GM19099 (cell line): ENCODE results near the gene VGLL1.

ENCODE experiments used
- POLR2A ChIP-seq: IDR thresholded peaks from 3 replicates; pipeline ENCODE4 v1.6.1; 2011; ENCODE audit warnings: low read depth; ENCODE audit not compliant: insufficient read length; ENCODE audit errors: extremely low read depth

Gene VGLL1

GRCh38 chrX:136587532-136587931 lies 55.5 kb downstream of the VGLL1 start:
- TF ChIP-seq POLR2A = no peak

- no peak for TF ChIP-seq POLR2A
Observed at GRCh38 chrX:136588036-136588435, 56.0 kb downstream of the VGLL1 start.

GRCh38 chrX:136589966-136590365 lies 58.0 kb downstream of the VGLL1 start:
- no peak for TF ChIP-seq POLR2A

- TF ChIP-seq POLR2A = no peak
Observed at GRCh38 chrX:136597356-136597755, 65.3 kb downstream of the VGLL1 start.

GRCh38 chrX:136597954-136598353 lies 65.9 kb downstream of the VGLL1 start:
- TF ChIP-seq POLR2A = no peak

GRCh38 chrX:136598631-136599030 lies 66.6 kb downstream of the VGLL1 start:
- no peak for TF ChIP-seq POLR2A

- no peak for TF ChIP-seq POLR2A
Observed at GRCh38 chrX:136600059-136600458, 68.0 kb downstream of the VGLL1 start.
